ENCODE data around the gene SSTR4. TPM values are rescaled to one million over a fixed set of nuclear protein-coding genes. Genes with fewer than 3 reads are reported as not detected.

The SSTR4 gene
- total and polyA plus RNA-seq, 9 of the 15 experiments (the other 6 are each of a cell fraction or from before 2014, with no cell fraction given) = not detected

DNA sequence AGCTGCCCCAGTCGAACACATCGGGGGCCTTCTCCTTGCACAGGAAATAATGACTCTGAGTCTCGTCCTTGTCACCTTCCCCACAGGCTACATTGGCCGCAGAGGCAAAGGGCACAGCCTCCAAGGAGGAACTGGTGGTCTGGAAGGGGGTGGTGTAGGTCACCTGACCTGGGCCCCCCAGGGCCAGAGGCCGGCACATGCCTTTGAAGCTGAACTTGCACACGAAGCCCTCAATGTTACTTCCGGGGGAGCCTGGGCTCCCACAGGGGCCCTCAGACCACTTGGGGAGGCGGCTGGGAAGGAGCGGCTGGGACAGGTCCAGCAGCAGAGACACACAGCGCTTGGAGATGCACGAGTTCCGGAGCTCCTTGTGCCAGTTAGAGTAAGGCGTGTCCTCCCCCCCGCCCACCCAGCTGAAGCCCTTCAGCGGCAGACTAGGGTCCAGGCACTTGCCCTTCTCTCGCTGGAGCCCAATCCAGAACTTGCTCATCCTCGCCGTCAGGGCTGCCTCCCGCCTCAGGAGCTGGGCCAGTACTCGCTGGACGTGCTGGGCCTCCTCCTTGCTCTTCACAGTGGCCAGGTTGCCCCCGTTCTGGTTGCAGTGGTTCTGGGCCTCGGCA lies 50.4 kb downstream of the SSTR4 start (continued):
- TF ChIP-seq TRIM25 (IDR thresholded peaks at IDR 0.05; ENCODE audit: borderline replicate concordance) = no peak
- TF ChIP-seq TAL1 (IDR thresholded peaks at IDR 0.05) = no peak
- no peak for TF ChIP-seq KLF1 (tag; IDR thresholded peaks at IDR 0.05)
- no peak for TF ChIP-seq BRD9 (IDR thresholded peaks at IDR 0.05; ENCODE audit: low read depth, partially characterized antibody)
- no peak for TF ChIP-seq MAFK (IDR thresholded peaks at IDR 0.05; ENCODE audit: low read length)
- TF ChIP-seq, protein P1, sequence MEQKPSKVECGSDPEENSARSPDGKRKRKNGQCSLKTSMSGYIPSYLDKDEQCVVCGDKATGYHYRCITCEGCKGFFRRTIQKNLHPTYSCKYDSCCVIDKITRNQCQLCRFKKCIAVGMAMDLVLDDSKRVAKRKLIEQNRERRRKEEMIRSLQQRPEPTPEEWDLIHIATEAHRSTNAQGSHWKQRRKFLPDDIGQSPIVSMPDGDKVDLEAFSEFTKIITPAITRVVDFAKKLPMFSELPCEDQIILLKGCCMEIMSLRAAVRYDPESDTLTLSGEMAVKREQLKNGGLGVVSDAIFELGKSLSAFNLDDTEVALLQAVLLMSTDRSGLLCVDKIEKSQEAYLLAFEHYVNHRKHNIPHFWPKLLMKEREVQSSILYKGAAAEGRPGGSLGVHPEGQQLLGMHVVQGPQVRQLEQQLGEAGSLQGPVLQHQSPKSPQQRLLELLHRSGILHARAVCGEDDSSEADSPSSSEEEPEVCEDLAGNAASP (IDR thresholded peaks at IDR 0.05) = no peak

- ATAC-seq (peak; percentile 70), DNase-seq (ENCODE audit: extremely low read depth in 1 of 4, low spot score in 3 of 4) (peak in 3 of 4 experiments; percentile 17 to 41 (median 19)), FAIRE-seq (peak; percentile 6)
- Histone ChIP-seq H3K9ac (ENCODE audit: insufficient read depth in 1 of 2, low read depth in 2 of 2, low read length in 2 of 2) (peak within 1 kb of the TSS; percentile 18 to 60; a peak in 3 of 4 replicates), H3K9me1 (ENCODE audit: control insufficient read depth, insufficient read depth, low read length) (no peaks in the 10 kb centered on the region), H3K36me3 (ENCODE audit: control insufficient read depth, insufficient read depth, low read length) (no peaks in the 10 kb centered on the region), H3K9me3 (replicated peaks; ENCODE audit: control insufficient read depth, insufficient read depth, low read depth, low read length) (no peaks in the 10 kb centered on the region), H2AFZ (ENCODE audit: low read depth, low read length) (peak within 1 kb of the TSS; percentile 72), H3K4me2 (ENCODE audit: insufficient read depth, low read length) (peak within 1 kb of the TSS; percentile 36; the same call in 1 of the 2 replicates), H3K27ac (ENCODE audit: extremely low read depth, low read depth, low read length) (no peak within 1 kb of the TSS; the same call in 2 of the 3 replicates), H3K79me2 (ENCODE audit: control insufficient read depth, insufficient read depth, low read length) (no peaks in the 10 kb centered on the region), H3K4me3 (no peak within 1 kb of the TSS), H4K20me1 (replicated peaks; ENCODE audit: control insufficient read depth, insufficient read depth, low read length) (no peaks in the 10 kb centered on the region), H3K27me3 (ENCODE audit: control insufficient read depth in 2 of 2, insufficient read depth in 2 of 2, low read length in 2 of 2) (no peaks in the 10 kb centered on the region), H3K4me1 (replicated peaks in 1 of 2; ENCODE audit: control insufficient read depth in 2 of 2, insufficient read depth in 2 of 2, low read length in 2 of 2) (peaks cover 29 to 52% of the 10 kb centered on the region in 2 experiments; a peak in 4 of 5 replicates)
- intact Hi-C loops (cut with micrococcal nuclease) (no loop called here), in situ Hi-C loops (cut with MboI) (no loop called here)
- POLR2A ChIA-PET = interaction anchor here (0.6 to 1.3 kb wide), 4 partner anchors 20 to 70 kb away, joined by 3 to 6 read pairs (median 3); no protein-coding TSS in a partner anchor
- CTCF ChIA-PET (ENCODE audit: low intra/inter-chr PET ratio) = no interaction called here
- BruUV-seq (replicated peaks) = no TSS peak
- WGBS (ENCODE audit: insufficient coverage, low coverage, missing lambda C conversion rate) = 50% methylated on average over 14 of the region's 28 CpGs
- TF ChIP-seq, protein P2, sequence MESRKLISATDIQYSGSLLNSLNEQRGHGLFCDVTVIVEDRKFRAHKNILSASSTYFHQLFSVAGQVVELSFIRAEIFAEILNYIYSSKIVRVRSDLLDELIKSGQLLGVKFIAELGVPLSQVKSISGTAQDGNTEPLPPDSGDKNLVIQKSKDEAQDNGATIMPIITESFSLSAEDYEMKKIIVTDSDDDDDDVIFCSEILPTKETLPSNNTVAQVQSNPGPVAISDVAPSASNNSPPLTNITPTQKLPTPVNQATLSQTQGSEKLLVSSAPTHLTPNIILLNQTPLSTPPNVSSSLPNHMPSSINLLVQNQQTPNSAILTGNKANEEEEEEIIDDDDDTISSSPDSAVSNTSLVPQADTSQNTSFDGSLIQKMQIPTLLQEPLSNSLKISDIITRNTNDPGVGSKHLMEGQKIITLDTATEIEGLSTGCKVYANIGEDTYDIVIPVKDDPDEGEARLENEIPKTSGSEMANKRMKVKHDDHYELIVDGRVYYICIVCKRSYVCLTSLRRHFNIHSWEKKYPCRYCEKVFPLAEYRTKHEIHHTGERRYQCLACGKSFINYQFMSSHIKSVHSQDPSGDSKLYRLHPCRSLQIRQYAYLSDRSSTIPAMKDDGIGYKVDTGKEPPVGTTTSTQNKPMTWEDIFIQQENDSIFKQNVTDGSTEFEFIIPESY (CRISPR knock-in tag; IDR thresholded peaks at IDR 0.05) = peak; percentile 42; the same call in 1 of the 2 replicates
- no peak for TF ChIP-seq TRIM25 (IDR thresholded peaks at IDR 0.05; ENCODE audit: borderline replicate concordance)
- TF ChIP-seq, protein P3, sequence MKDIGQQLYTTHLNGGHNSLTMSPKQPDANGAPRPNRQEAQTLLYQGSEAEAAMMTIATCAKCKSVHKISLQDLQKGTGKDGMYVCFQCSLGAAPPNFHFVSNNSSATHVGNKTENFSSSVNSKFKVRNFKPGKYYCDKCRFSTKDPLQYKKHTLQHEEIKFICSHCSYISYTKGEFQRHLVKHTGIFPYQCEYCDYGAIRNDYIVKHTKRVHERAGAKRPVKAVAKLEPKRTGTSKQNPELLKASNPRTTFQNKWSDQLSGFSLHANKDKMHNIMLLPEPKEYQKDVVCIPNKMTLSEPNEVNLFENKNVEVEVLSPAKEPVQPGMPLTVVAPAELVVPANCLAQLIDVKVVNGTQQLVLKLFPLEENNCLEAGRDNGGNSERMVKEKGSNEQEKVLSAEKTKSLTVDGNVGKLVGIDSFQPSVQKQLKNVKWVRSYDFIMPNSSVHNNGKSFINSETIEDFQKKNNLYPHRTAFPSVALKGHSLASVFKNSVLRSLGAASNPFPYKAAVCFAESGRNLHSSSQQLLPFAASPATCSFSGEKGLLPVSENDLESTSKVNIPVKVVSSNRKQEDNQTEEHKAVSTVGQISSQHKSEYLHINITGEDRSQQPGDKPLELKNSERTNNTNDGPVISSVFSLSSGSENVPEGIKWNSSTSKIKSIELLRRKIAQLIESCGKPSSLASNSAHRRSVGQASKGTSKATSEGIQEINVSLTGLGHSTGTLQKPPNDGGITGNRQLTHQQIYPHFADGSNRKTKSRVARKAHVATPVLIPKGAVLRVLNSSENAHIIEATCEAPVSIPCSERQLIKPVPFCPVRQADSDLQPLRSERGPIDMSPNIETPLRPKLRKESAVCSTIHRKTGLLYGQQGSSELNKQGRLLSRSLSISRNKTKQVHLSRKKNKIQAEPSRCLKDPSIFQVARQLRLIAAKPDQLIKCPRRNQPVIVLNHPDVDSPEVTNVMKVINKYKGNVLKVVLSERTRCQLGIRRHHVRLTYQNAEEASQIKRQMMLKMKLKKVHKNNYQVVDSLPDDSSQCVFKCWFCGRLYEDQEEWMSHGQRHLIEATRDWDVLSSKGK (CRISPR knock-in tag; IDR thresholded peaks at IDR 0.05) = no peak
These were observed 51.0 kb downstream of the SSTR4 start, which contains the start of gene CD93 for GRCh38 chr20:23086056-23086566. Gene CD93 (minus strand): TSS chr20:23086324. CDS start chr20:23086192, 132 bp downstream.
